T-helper 17 cell (primary cell): ENCODE results near the gene OR10H3. TPM values are rescaled to one million over a fixed set of nuclear protein-coding genes. Genes with fewer than 3 reads are reported as not detected.
"Not testable (repeated sequence)": the region's sequence is repeated elsewhere in the genome, so short reads cannot be mapped to it uniquely, and the experiment has no call there.

Source experiments
- ATAC-seq: fragments of 150-1000 bp; cut with Tn5 transposase; 2 replicates; pipeline ENCODE4 v1.10.0; 2021; ENCODE audit warnings: mild to moderate bottlenecking, moderate library complexity
- DNase-seq, 3 donors: peaks; one replicate each; pipeline versions ENCODE4 v3.0.0 to v3.0.0-alpha.2; 2020 to 2021
- H3K9me3 ChIP-seq: one replicate; pipeline ENCODE4 v1.7.0; 2013; ENCODE audit warnings: low read length, mild to moderate bottlenecking; ENCODE audit not compliant: control insufficient read depth, poor library complexity, severe bottlenecking
- H3K27ac Mint-ChIP-seq: one replicate; pipeline ENCODE4 v1.8.0; 2022; ENCODE audit warnings: mild to moderate bottlenecking, moderate library complexity, mixed read lengths
- H3K27me3 Mint-ChIP-seq: one replicate; pipeline ENCODE4 v1.8.0; 2022; ENCODE audit warnings: mixed read lengths
- H3K36me3 Mint-ChIP-seq: one replicate; pipeline ENCODE4 v1.8.0; 2022; ENCODE audit warnings: low read depth, mixed read lengths
- H3K4me1 Mint-ChIP-seq: one replicate; pipeline ENCODE4 v1.8.0; 2022; ENCODE audit warnings: mild to moderate bottlenecking, mixed read lengths
- H3K4me3 Mint-ChIP-seq: one replicate; pipeline ENCODE4 v1.8.0; 2022; ENCODE audit warnings: mild to moderate bottlenecking, moderate library complexity, mixed read lengths
- total RNA-seq, 4 donors: library from RNA in 2 of 4; stranded (reverse) in 2 of 4; gene quantifications; one replicate each; pipeline ENCODE4 v1.2.3 and lab custom pipeline; 2022 to 2026

OR10H3 gene
- total RNA-seq, 2 donors from 2014 or later, result not detected

DNA sequence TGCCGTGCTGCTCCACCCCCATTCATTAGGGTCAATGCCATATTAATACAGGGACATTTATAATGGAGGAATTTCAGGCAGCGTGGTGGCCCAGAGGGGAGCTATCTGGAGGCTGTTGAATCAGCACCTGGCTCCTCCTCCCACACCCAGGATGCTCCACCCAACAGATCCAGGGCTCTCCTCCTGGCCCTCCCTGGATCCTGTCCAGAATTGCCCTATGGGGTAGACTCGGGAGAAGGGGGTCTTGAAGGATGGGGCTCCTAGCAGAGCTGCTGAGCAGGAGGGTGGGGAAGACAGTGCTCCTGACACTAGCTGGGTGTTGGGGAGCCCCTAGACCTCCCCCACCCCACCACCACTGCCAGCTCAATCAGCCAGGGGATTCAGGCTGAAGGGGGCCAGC, 44.4 kb downstream of the OR10H3 start:
- no peaks in the 10 kb centered on the region for H3K9me3 ChIP-seq
- no peak for DNase-seq
- ATAC-seq, result no peak
- Mint-ChIP-seq H3K4me3 (no peak overlapping the region), H3K36me3 (peaks cover 2% of the 10 kb centered on the region), H3K27ac (no peak overlapping the region), H3K4me1 (no peaks in the 10 kb centered on the region), H3K27me3 (peaks cover 9% of the 10 kb centered on the region)

DNA sequence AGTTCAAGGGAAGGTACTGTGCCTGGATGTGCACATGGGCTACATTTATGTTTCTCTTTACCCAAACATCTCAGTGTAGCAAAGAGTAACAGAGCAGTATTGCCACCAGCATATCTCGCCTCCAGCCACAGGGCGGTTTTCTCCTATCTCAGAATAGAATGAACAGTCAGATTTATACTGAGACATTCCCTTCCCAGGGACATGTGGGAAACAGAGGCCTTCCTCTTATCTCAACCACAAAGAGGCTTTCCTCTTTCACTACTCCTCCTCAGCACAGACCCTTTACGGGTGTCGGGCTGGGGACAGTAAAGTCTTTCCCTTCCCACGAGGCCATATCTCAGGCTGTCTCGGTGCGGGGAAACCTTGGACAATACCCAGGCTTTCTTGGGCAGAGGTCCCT, 45.1 kb downstream of the OR10H3 start:
- not testable (repeated sequence) for H3K36me3 Mint-ChIP-seq, DNase-seq, H3K9me3 ChIP-seq, H3K4me1 Mint-ChIP-seq, H3K4me3 Mint-ChIP-seq, H3K27ac Mint-ChIP-seq, ATAC-seq
- H3K27me3 Mint-ChIP-seq, result peaks cover 16% of the 10 kb centered on the region

DNA sequence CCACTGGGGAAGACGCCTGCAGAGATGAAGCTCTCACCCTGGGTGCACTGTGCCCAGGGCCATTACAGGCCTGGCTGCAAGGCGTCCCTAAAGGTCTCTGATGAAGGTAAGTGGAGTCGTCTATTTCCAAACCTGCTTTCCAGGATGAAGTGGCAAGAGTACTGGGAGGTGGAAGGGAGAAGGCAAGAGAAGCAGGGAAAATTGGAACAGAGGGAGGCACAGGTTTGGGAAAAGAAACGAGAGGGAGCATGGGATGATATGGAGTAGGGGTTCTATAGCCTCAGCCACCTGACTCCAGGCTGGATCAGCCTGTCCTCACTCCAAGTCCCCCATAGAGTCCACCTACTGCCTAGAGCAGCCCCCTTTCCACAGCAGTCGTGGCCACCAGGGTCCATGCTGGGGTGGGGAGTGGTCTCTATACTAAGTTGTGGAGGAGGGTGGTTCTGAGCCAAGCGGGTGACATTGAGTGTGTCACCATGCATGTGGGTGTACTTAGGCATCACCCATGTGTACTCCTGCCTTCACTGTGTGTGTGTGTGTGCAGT, 49.9 kb downstream of the OR10H3 start, which contains the start of gene OR10H5:
TSS of gene OR10H5 (plus strand) at position 51 of the 545 bp plus-strand sequence. CDS start 6,388 bp downstream, outside the sequence.
- H3K27ac Mint-ChIP-seq, result no peak within 1 kb of the TSS
- H3K4me3 Mint-ChIP-seq, result no peak within 1 kb of the TSS
- peaks cover 40% of the 10 kb centered on the region for H3K27me3 Mint-ChIP-seq

DNA sequence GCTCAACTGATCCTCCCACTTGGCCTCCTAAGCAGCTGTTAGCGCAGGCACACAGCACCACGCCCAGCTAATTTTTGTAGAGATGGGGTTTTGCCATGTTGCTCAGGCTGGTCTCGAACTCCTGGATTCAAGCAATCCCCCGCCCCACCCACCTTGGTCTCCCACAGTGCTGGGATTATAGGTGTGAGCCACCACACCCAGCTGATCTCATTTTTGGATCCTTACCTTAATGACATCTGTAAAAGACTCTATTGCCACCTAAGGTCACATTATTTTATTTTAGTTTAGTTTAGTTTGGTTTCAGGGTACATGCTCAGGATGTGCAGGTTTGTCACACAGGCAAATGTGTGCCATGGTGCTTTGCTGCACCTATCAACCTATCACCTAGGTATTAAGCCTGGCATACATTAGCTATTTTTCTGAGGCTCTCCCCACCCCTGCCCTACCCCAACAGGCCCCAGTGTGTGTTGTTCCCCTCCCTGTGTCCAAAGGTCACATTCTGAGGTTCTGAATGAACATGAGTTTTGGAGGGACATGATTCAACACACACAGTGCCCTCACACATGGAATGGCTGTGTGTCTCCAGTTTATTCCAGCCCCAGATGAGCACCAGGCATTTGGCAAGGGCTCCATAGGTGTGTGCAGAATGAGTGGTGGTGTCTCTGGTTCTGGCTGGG, 50.9 kb downstream of the OR10H3 start:
- H3K36me3 Mint-ChIP-seq, result peaks cover 3% of the 10 kb centered on the region
- no peak for DNase-seq
- peaks cover 40% of the 10 kb centered on the region for H3K27me3 Mint-ChIP-seq
- H3K4me1 Mint-ChIP-seq, result peaks cover 4% of the 10 kb centered on the region
- ATAC-seq, result no peak
- no peak overlapping the region for H3K27ac Mint-ChIP-seq
- H3K4me3 Mint-ChIP-seq, result no peak overlapping the region
- no peaks in the 10 kb centered on the region for H3K9me3 ChIP-seq

More for the DNA sequence above, 49.9 kb downstream of the OR10H3 start, which contains the start of gene OR10H5:
- H3K4me1 Mint-ChIP-seq, result peaks cover 4% of the 10 kb centered on the region
- DNase-seq, result no peak
- H3K9me3 ChIP-seq, result no peaks in the 10 kb centered on the region
- peaks cover 3% of the 10 kb centered on the region for H3K36me3 Mint-ChIP-seq
- no peak for ATAC-seq

DNA sequence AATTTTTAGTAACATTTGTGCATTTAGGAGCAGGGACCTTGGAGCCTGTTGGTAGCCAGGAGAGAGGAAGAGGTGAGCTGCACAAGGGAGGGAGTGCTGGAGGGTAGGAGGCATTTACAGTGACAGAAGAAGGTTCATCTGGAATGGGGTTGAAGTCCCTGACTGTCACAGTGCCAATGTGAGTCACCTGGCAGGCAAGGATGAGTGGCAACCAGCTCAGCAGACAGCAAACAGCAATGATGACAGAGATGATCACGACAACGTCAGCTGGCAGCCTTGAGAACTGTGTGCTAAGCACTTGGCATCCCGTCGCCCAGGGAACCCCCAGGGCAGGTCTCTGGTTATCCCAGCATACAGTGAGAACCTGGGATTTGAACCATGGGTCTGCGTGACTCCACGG, 52.3 kb downstream of the OR10H3 start:
- no peaks in the 10 kb centered on the region for H3K9me3 ChIP-seq
- Mint-ChIP-seq H3K4me3 (no peak overlapping the region), H3K4me1 (peaks cover 4% of the 10 kb centered on the region), H3K36me3 (peaks cover 4% of the 10 kb centered on the region), H3K27ac (no peak overlapping the region), H3K27me3 (peaks cover 40% of the 10 kb centered on the region)
- ATAC-seq (no peak), DNase-seq (no peak)

Other genes with a start within 250 kb of the OR10H3 start
- gene CYP4F22, start 229.5 kb upstream of the OR10H3 start, total RNA-seq, result 1 to 10 TPM in 1 of 2 donors, under 1 TPM in 1; 0.44 to 1.4 TPM
- not detected for gene CYP4F8, start 122.8 kb upstream of the OR10H3 start, total RNA-seq
- under 1 TPM in 1 of 2 donors, not detected in 1; 0.22 TPM for gene CYP4F3, start 97.1 kb upstream of the OR10H3 start, total RNA-seq
- gene CYP4F12, start 64.9 kb upstream of the OR10H3 start, total RNA-seq, result 1 to 10 TPM; 1.9 to 5.2 TPM
- gene OR10H2, start 10.0 kb upstream of the OR10H3 start, total RNA-seq, result not detected
- not detected for gene OR10H5, start 49.7 kb downstream of the OR10H3 start, total RNA-seq
- under 1 TPM in 1 of 2 donors, not detected in 1; 0.07 TPM for gene OR10H1, start 77.7 kb downstream of the OR10H3 start, total RNA-seq
- gene CYP4F2, start 160.1 kb downstream of the OR10H3 start, total RNA-seq, result not detected
- gene CYP4F11, start 196.5 kb downstream of the OR10H3 start, total RNA-seq, result not detected
- gene OR10H4, start 211.0 kb downstream of the OR10H3 start, total RNA-seq, result not detected